RWPE2 (cell line): ENCODE measurements around the gene TRPV6.

ENCODE experiments used
- ATAC-seq: fragments of 200-7000 bp; cut with Tn5 transposase; 3 replicates; pipeline ENCODE4 v1.9.1; 2021; ENCODE audit warnings: low read depth
- DNase-seq: peaks from one replicate; pipeline ENCODE4 v3.0.0-alpha.2; 2020; ENCODE audit warnings: low spot score
- H3K27ac ChIP-seq: fragments of 450-650 bp; 2 replicates; pipeline ENCODE4 v1.5.1; 2017; ENCODE audit warnings: mild to moderate bottlenecking; ENCODE audit not compliant: poor library complexity, severe bottlenecking
- H3K27me3 ChIP-seq: fragments of 250-450 bp; sonication (Bioruptor Pico); 2 replicates; pipeline ENCODE4 v1.5.1; 2021; ENCODE audit warnings: mild to moderate bottlenecking, moderate library complexity; ENCODE audit not compliant: insufficient read depth, poor library complexity, severe bottlenecking
- H3K36me3 ChIP-seq: fragments of 250-450 bp; sonication (Bioruptor Pico); 2 replicates; pipeline ENCODE4 v1.5.1; 2020; ENCODE audit warnings: low read depth, mild to moderate bottlenecking, moderate library complexity
- H3K4me1 ChIP-seq: fragments of 250-450 bp; sonication (Bioruptor Pico); 2 replicates; pipeline ENCODE4 v1.5.1; 2021; ENCODE audit warnings: mild to moderate bottlenecking, moderate library complexity; ENCODE audit not compliant: insufficient read depth, poor library complexity, severe bottlenecking
- H3K4me3 ChIP-seq: fragments of 250-450 bp; sonication (Bioruptor Pico); 2 replicates; pipeline ENCODE4 v1.5.1; 2021; ENCODE audit warnings: mild to moderate bottlenecking, moderate library complexity; ENCODE audit not compliant: severe bottlenecking
- H3K9me3 ChIP-seq: fragments of 250-450 bp; sonication (Bioruptor Pico); 2 replicates; pipeline ENCODE4 v1.5.1; 2021; ENCODE audit warnings: mild to moderate bottlenecking, moderate library complexity; ENCODE audit not compliant: severe bottlenecking
- CTCF ChIP-seq: fragments of 450-650 bp; IDR thresholded peaks from one replicate; pipeline ENCODE4 v1.5.1; 2017; ENCODE audit warnings: mild to moderate bottlenecking, moderate library complexity; ENCODE audit not compliant: poor library complexity, severe bottlenecking

TRPV6 gene

DNA sequence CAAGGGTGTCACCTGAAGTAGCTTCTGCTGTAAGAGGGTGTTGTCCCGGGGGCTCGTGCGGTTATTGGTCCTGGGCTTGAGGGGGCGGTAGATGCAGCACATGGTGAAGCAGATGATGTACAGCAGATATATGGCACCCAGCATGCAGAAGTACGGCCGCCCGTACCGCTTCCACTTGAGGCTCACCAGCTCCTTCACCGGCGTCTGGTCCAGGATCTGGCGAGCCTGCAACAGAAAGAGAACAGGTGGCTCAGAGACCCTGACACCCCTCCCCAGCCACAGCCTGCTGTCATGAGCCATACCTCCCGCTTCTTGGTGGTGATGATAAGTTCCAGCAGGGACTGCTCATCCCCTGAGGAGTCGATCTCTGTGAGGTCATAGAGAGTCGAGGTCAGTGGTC is 10.1 kb downstream of the TRPV6 start:
- no peak overlapping the region for H3K4me3 ChIP-seq
- no peaks in the 10 kb centered on the region for H3K27me3 ChIP-seq
- H3K9me3 ChIP-seq = no peaks in the 10 kb centered on the region
- no peaks in the 10 kb centered on the region for H3K4me1 ChIP-seq
- no peak for TF ChIP-seq CTCF
- DNase-seq = no peak
- no peak for ATAC-seq
- no peak overlapping the region for H3K27ac ChIP-seq
- H3K36me3 ChIP-seq = no peaks in the 10 kb centered on the region

DNA sequence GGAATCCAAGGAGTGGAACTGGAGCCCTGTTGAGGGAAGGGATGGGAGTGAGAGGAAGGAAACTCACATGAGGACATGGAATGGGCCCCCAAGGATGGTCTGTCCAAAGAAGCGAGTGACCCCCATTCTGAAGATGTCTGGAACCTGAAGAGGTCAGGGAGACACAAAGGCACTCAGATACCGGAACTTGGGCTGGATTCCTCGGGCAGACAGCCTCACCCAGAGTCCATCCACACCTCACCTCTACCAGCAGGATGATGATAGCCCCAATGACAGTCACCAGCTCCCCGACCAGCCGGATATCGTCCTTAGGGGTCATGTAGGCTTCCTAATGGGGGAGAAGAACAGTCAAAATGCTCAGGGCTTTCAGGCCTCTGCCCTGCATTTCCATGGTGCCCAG is 10.7 kb downstream of the TRPV6 start:
- Histone ChIP-seq H3K9me3 (no peaks in the 10 kb centered on the region), H3K36me3 (no peaks in the 10 kb centered on the region), H3K27ac (no peak overlapping the region), H3K4me3 (no peak overlapping the region), H3K4me1 (no peaks in the 10 kb centered on the region), H3K27me3 (no peaks in the 10 kb centered on the region)
- TF ChIP-seq CTCF = no peak
- DNase-seq = no peak
- ATAC-seq = no peak

- Histone ChIP-seq H3K27me3 (no peaks in the 10 kb centered on the region), H3K9me3 (no peaks in the 10 kb centered on the region)
- no peak for TF ChIP-seq CTCF
Observed at GRCh38 chr7:142874409-142874808, 11.1 kb downstream of the TRPV6 start.

GRCh38 chr7:142873871-142874270 is 11.7 kb downstream of the TRPV6 start:
- Histone ChIP-seq H3K4me3 (no peak overlapping the region), H3K27ac (no peak overlapping the region), H3K9me3 (no peaks in the 10 kb centered on the region), H3K27me3 (no peaks in the 10 kb centered on the region), H3K36me3 (no peaks in the 10 kb centered on the region), H3K4me1 (no peaks in the 10 kb centered on the region)
- DNase-seq = no peak
- no peak for TF ChIP-seq CTCF
- ATAC-seq = no peak

More at GRCh38 chr7:142874409-142874808, 11.1 kb downstream of the TRPV6 start:
- DNase-seq = no peak
- ATAC-seq = no peak
- no peaks in the 10 kb centered on the region for H3K36me3 ChIP-seq
- no peaks in the 10 kb centered on the region for H3K4me1 ChIP-seq
- no peak overlapping the region for H3K4me3 ChIP-seq
- H3K27ac ChIP-seq = no peak overlapping the region

DNA sequence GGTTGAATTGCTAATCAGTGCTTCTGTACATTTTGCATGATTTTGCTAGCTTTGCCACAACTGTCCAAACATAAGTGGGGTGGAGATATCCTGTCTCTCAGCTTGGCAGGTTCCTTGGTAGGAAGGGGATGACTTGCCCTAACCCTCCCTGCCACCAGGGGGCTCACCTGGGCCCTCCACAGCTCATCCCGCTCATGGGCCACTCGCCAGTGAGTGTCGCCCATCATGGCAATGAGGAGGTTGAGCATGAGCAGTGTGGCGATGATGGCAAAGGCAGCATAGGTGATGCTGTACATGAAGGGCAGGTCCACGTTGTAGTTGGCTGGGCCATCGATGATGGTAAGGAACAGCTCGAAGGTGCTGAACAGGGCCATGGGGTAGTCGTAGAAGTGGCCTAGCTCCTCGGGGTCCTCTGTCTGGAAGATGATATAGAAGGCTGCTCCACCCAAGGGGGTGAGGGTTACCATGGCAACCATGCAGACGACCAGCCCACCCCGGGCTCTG is 12.2 kb downstream of the TRPV6 start:
- ATAC-seq (no peak), DNase-seq (no peak)
- Histone ChIP-seq H3K4me3 (no peak overlapping the region), H3K4me1 (no peaks in the 10 kb centered on the region), H3K27ac (no peak overlapping the region), H3K27me3 (no peaks in the 10 kb centered on the region), H3K36me3 (no peaks in the 10 kb centered on the region), H3K9me3 (no peaks in the 10 kb centered on the region)
- peak; percentile 32 for TF ChIP-seq CTCF
